ENCODE measurements around the gene DLX4. TPM values are rescaled to one million over a fixed set of nuclear protein-coding genes. Genes with fewer than 3 reads are reported as not detected.

DLX4 gene
- total and polyA plus RNA-seq, 2 donors (not counting 3 experiments of a cell fraction or from before 2014, with no cell fraction given) = not detected

DNA sequence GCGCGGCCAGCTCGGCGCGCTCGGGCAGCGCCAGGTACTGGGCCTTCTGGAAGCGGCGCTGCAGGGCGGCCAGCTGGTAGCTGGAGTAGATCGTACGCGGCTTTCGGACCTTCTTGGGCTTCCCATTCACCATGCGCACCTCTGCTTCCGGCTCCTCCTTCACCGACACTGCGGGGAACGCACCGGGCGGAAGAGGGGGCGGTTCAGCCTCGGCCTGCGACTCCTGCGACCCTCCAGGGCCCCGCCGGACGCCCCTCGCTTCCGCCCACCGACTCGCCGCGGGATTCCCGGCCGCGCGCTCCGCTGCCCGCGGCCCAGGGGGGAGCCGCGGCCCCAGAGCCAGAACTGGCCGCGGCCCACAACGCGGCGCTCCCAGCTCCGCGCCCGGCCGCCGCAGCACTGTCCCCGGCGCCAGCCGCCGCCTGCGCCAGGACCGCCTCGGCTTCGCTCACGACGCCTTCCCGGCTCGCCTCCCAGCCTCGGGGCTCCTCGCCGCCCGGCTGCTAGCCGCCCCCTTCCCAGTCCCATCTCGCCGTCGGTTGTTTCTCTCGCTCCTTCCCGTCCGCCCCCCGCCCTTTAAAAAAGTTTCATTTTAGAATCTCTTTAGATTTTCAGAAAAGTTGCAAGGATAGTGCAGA lies 24.6 kb downstream of the DLX4 start:
- Histone ChIP-seq H3K9me1 (replicated peaks; ENCODE audit: control insufficient read depth, extremely low read depth, insufficient read depth, low read length) (no peaks in the 10 kb centered on the region), H3K9ac (replicated peaks; ENCODE audit: extremely low read depth, insufficient read depth, low read length) (no peak overlapping the region), H3K27me3 (ENCODE audit: control insufficient read depth in 2 of 2, insufficient read depth in 2 of 2, low read length in 2 of 2) (peaks cover 59 to 61% of the 10 kb centered on the region in 2 experiments), H3K79me2 (ENCODE audit: control insufficient read depth, insufficient read depth, low read length) (no peaks in the 10 kb centered on the region), H4K20me1 (replicated peaks; ENCODE audit: control insufficient read depth, extremely low read depth, insufficient read depth, low read length) (no peaks in the 10 kb centered on the region), H3K9me3 (replicated peaks; ENCODE audit: control insufficient read depth, insufficient read depth, low read length) (no peaks in the 10 kb centered on the region), H3K4me1 (ENCODE audit: control insufficient read depth, extremely low read depth, insufficient read depth, low read length) (no peaks in the 10 kb centered on the region), H2AFZ (ENCODE audit: low read depth, low read length) (peak overlapping the region; percentile 14), H3K27ac (ENCODE audit: insufficient read depth, low read depth, low read length) (no peak overlapping the region), H3K36me3 (ENCODE audit: control insufficient read depth in 2 of 2, extremely low read depth in 1 of 2, insufficient read depth in 2 of 2, low read length in 2 of 2) (no peaks in the 10 kb centered on the region), H3K4me2 (ENCODE audit: insufficient read depth, low read length) (peak overlapping the region; percentile 14), H3K4me3 (replicated peaks in 1 of 3; ENCODE audit: insufficient read depth in 1 of 3, low read depth in 1 of 3, low read length in 3 of 3) (peak overlapping the region in 1 of 3 experiments; percentile 5)
- TF ChIP-seq GATA2 (IDR thresholded peaks at IDR 0.05; ENCODE audit: insufficient read depth, insufficient read length, low read depth, low read length) = no peak
- peak; percentile 74 for TF ChIP-seq EZH2 (IDR thresholded peaks at IDR 0.05; ENCODE audit: borderline replicate concordance, low read depth, low read length, severe bottlenecking)
- TF ChIP-seq, protein P1, sequence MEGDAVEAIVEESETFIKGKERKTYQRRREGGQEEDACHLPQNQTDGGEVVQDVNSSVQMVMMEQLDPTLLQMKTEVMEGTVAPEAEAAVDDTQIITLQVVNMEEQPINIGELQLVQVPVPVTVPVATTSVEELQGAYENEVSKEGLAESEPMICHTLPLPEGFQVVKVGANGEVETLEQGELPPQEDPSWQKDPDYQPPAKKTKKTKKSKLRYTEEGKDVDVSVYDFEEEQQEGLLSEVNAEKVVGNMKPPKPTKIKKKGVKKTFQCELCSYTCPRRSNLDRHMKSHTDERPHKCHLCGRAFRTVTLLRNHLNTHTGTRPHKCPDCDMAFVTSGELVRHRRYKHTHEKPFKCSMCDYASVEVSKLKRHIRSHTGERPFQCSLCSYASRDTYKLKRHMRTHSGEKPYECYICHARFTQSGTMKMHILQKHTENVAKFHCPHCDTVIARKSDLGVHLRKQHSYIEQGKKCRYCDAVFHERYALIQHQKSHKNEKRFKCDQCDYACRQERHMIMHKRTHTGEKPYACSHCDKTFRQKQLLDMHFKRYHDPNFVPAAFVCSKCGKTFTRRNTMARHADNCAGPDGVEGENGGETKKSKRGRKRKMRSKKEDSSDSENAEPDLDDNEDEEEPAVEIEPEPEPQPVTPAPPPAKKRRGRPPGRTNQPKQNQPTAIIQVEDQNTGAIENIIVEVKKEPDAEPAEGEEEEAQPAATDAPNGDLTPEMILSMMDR (IDR thresholded peaks at IDR 0.05; ENCODE audit: extremely low read depth in 1 of 2, insufficient read depth in 1 of 2, low read depth in 1 of 2, low read length in 2 of 2) = no peak
- BruUV-seq (replicated peaks) = no TSS peak
- intact Hi-C loops (cut with micrococcal nuclease) = no loop called here
- no peak for DNase-seq (ENCODE audit: low read depth, low spot score)
- dilution Hi-C loops (cut with MboI; ENCODE audit: extremely low pct_ligation_motif_present, low sequenced_read_pairs) = no loop called here
- no peak for FAIRE-seq
- ChIA-PET POLR2A (no interaction called here), CTCF (interaction anchor here (0.8 to 10.5 kb wide), 8 partner anchors 9 to 436 kb away, joined by 3 to 590 read pairs (median 6); no protein-coding TSS in a partner anchor)

Data from endothelial cell of umbilical vein (primary cell).